DOHH2 (cell line): ENCODE results near the gene SPTLC2.

ENCODE experiments used
- H3F3A ChIP-seq: fragments of 200-600 bp; sonication (generic), shearing (Covaris generic); 2 replicates; pipeline ENCODE4 v1.6.0; 2016; ENCODE audit warnings: antibody characterized with exemption, mild to moderate bottlenecking; ENCODE audit not compliant: control insufficient read depth, insufficient read depth
- H3K27ac ChIP-seq: fragments of 200-600 bp; sonication (generic); 2 replicates; pipeline ENCODE4 v1.5.1; 2014; ENCODE audit warnings: low read depth, mild to moderate bottlenecking, low read length, moderate library complexity
- H3K27me3 ChIP-seq: fragments of 200-600 bp; sonication (generic); 2 replicates; pipeline ENCODE4 v1.6.1; 2014; ENCODE audit warnings: mild to moderate bottlenecking, low read length, mixed read lengths; ENCODE audit not compliant: control insufficient read depth
- H3K36me3 ChIP-seq: fragments of 200-600 bp; sonication (generic); 2 replicates; pipeline ENCODE4 v1.6.1; 2014; ENCODE audit warnings: mild to moderate bottlenecking, low read length, moderate library complexity, mixed read lengths; ENCODE audit not compliant: control insufficient read depth
- H3K4me1 ChIP-seq: fragments of 200-600 bp; sonication (generic); 2 replicates; pipeline ENCODE4 v1.6.1; 2014; ENCODE audit warnings: mild to moderate bottlenecking, low read length, mixed read lengths; ENCODE audit not compliant: control insufficient read depth
- H3K4me2 ChIP-seq: fragments of 200-600 bp; sonication (generic); 2 replicates; pipeline ENCODE4 v1.6.0; 2014; ENCODE audit warnings: mild to moderate bottlenecking, low read length, moderate library complexity
- H3K4me3 ChIP-seq: fragments of 200-600 bp; sonication (generic); 2 replicates; pipeline ENCODE4 v1.5.1; 2014; ENCODE audit warnings: mild to moderate bottlenecking, low read length, mixed read lengths
- H3K79me2 ChIP-seq: fragments of 200-600 bp; sonication (generic); 2 replicates; pipeline ENCODE4 v1.6.1; 2014; ENCODE audit warnings: mild to moderate bottlenecking, low read length, mixed read lengths; ENCODE audit not compliant: control insufficient read depth
- H3K9me2 ChIP-seq: fragments of 200-600 bp; sonication (generic); replicated peaks from 2 replicates; pipeline ENCODE4 v1.6.1; 2014; ENCODE audit warnings: mild to moderate bottlenecking, low read length, mixed read lengths; ENCODE audit not compliant: control insufficient read depth
- H3K9me3 ChIP-seq: fragments of 200-600 bp; sonication (generic); 2 replicates; pipeline ENCODE4 v1.6.1; 2014; ENCODE audit warnings: antibody characterized with exemption, low read length, mixed read lengths; ENCODE audit not compliant: control insufficient read depth, insufficient read depth
- H4K20me1 ChIP-seq: fragments of 200-600 bp; sonication (generic); 2 replicates; pipeline ENCODE4 v1.6.0; 2014; ENCODE audit warnings: low read depth, mild to moderate bottlenecking, antibody characterized with exemption, low read length, moderate library complexity; ENCODE audit not compliant: control insufficient read depth, insufficient read depth
- CTCF ChIP-seq: fragments of 200-600 bp; sonication (generic); IDR thresholded peaks from one replicate; pipeline ENCODE4 v1.5.1; 2014; ENCODE audit warnings: antibody characterized with exemption, mild to moderate bottlenecking, low read depth, low read length; ENCODE audit not compliant: poor library complexity, severe bottlenecking
- EZH2phosphoT487 ChIP-seq: fragments of 200-600 bp; sonication (generic); IDR thresholded peaks from 2 replicates; pipeline ENCODE4 v1.6.1; 2017; ENCODE audit warnings: borderline replicate concordance, mild to moderate bottlenecking, antibody characterized with exemption, low read length, moderate library complexity, mixed read lengths

SPTLC2 gene

GRCh38 chr14:77508876-77509275 is 107.6 kb downstream of the SPTLC2 start:
- H3K9me3 ChIP-seq, result no peaks in the 10 kb centered on the region
- no peak overlapping the region for H3K4me2 ChIP-seq
- H3K79me2 ChIP-seq, result no peaks in the 10 kb centered on the region
- no peak overlapping the region for H3K4me3 ChIP-seq
- H3K27ac ChIP-seq, result no peak overlapping the region
- H4K20me1 ChIP-seq, result no peaks in the 10 kb centered on the region
- TF ChIP-seq EZH2phosphoT487, result no peak
- no peak for TF ChIP-seq CTCF
- H3K36me3 ChIP-seq, result peaks cover 37% of the 10 kb centered on the region
- no peaks in the 10 kb centered on the region for H3K9me2 ChIP-seq
- peaks cover 2% of the 10 kb centered on the region for H3F3A ChIP-seq
- no peaks in the 10 kb centered on the region for H3K4me1 ChIP-seq
- no peaks in the 10 kb centered on the region for H3K27me3 ChIP-seq

GRCh38 chr14:77508249-77508648 is 108.2 kb downstream of the SPTLC2 start:
- H4K20me1 ChIP-seq, result no peaks in the 10 kb centered on the region
- no peaks in the 10 kb centered on the region for H3K4me1 ChIP-seq
- H3K9me3 ChIP-seq, result no peaks in the 10 kb centered on the region
- no peak overlapping the region for H3K27ac ChIP-seq
- no peaks in the 10 kb centered on the region for H3K9me2 ChIP-seq
- no peaks in the 10 kb centered on the region for H3K27me3 ChIP-seq
- peaks cover 37% of the 10 kb centered on the region for H3K36me3 ChIP-seq
- H3F3A ChIP-seq, result peaks cover 2% of the 10 kb centered on the region
- H3K4me3 ChIP-seq, result no peak overlapping the region
- TF ChIP-seq CTCF, result no peak
- no peaks in the 10 kb centered on the region for H3K79me2 ChIP-seq
- H3K4me2 ChIP-seq, result no peak overlapping the region

- TF ChIP-seq CTCF, result no peak
- TF ChIP-seq EZH2phosphoT487, result no peak
- Histone ChIP-seq H3K36me3 (peaks cover 37% of the 10 kb centered on the region), H3K4me3 (no peak overlapping the region)
These were observed 108.7 kb downstream of the SPTLC2 start for GRCh38 chr14:77507762-77508161.

GRCh38 chr14:77505031-77505430 is 111.4 kb downstream of the SPTLC2 start:
- Histone ChIP-seq H3K27me3 (peaks cover 5% of the 10 kb centered on the region), H3F3A (peaks cover 6% of the 10 kb centered on the region), H3K4me3 (no peak overlapping the region), H3K36me3 (peaks cover 20% of the 10 kb centered on the region; the same call in 1 of the 2 replicates), H3K4me2 (no peak overlapping the region), H3K4me1 (peaks cover 7% of the 10 kb centered on the region), H3K79me2 (no peaks in the 10 kb centered on the region), H3K27ac (no peak overlapping the region), H3K9me3 (no peaks in the 10 kb centered on the region), H4K20me1 (no peaks in the 10 kb centered on the region), H3K9me2 (no peaks in the 10 kb centered on the region)
- TF ChIP-seq CTCF, result no peak
- no peak for TF ChIP-seq EZH2phosphoT487

More at GRCh38 chr14:77507762-77508161, 108.7 kb downstream of the SPTLC2 start:
- Histone ChIP-seq H3K9me3 (no peaks in the 10 kb centered on the region), H3K79me2 (no peaks in the 10 kb centered on the region), H3K9me2 (no peaks in the 10 kb centered on the region), H4K20me1 (no peaks in the 10 kb centered on the region), H3K27ac (no peak overlapping the region), H3K4me1 (no peaks in the 10 kb centered on the region), H3K4me2 (no peak overlapping the region), H3K27me3 (no peaks in the 10 kb centered on the region), H3F3A (peaks cover 2% of the 10 kb centered on the region)
